Measurements from ENCODE around the gene SSU72. TPM values are rescaled to one million over a fixed set of nuclear protein-coding genes. Genes with fewer than 3 reads are reported as not detected.
"Not testable (repeated sequence)": the region's sequence is repeated elsewhere in the genome, so short reads cannot be mapped to it uniquely, and the experiment has no call there.

SSU72 gene
- total RNA-seq, 4 donors from 2014 or later, result 102 to 115 (median 109) TPM

DNA sequence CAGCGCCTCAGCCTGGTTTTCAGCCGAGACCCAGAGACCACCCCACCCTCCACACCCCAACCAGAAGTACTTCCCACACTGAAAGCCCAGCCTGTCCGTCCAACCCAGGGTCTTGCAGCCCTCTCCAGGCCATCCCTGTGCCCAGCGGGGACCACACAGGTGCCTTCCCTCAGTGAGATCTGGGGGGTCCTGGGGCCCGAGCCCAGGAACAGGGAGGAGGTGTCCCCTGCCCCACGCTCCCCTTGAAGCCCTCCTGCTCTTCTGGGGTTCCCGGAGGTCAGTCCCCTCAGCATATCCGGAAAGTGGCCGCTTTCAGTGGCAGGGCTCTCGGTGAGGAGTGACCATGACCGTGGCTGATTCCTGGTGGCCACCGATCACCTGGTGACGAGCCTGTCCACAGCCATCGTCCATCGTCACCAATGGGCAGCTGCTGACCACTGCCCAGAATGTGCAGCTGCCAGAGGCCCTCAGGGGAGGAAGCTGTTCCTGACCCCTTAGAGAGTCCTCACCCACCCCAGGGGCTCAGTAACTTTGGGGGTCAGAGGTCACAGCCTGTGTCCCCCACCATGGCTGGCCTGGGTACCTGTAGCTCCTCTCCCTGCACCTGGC is 37.6 kb downstream of the SSU72 start:
- no peaks in the 10 kb centered on the region for H3K27me3 ChIP-seq
- no peak for DNase-seq (ENCODE audit: low spot score in 2 of 2)
- H3K36me3 ChIP-seq, result peaks cover 18% of the 10 kb centered on the region
- TF ChIP-seq POLR2AphosphoS5 (IDR thresholded peaks at IDR 0.05), result no peak
- no peak overlapping the region for H3K4me3 ChIP-seq
- H3K27ac ChIP-seq, result no peak overlapping the region
- no peaks in the 10 kb centered on the region for H3K9me3 ChIP-seq
- peaks cover 23% of the 10 kb centered on the region for H3K4me1 ChIP-seq
- WGBS, result 89% methylated on average over 15 of the region's 15 CpGs

DNA sequence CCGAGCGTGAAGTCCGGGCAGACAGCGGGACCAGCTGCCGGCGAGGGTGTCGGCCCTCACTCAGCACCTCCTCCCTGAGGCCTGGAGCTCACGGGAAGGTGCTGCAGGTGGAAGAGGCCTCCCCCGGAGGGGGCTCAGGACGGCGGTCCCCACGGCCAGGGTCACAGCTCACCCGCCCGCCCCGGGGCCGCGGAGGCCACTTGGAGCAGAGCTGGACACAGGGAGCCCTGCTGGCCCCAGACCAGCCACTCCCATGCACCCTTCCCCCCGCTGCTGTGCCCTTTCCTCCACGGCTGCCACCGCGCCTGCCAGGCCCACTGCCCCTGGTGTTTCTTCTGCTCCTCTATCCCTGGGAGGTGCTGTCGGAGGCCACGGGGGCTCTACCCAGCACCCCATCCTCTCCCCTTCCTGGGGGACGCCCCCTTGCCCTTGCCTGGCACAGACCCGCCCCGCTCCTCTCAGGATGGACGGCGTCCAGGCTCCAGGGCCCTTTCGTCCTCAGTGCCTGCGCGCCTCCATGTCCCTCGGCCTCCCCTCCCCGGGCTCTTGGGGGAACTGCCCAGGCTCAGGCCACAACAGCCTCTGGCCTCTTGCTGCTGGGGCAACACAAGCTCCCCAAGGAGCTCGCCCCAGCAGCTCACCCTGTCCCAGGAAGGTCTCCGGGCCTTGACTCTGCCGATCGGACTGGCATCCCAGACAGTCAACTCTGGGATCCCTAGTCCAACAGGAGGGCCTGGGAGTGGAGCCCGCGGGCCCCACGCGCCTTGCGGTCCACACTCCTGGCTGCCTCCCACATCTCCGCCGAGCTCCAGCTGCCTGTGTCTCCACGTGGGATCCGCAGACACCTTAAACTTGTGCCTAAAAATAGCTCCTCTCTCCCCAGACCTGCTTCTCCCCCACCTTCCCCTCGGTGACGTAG is 38.4 kb downstream of the SSU72 start:
- Histone ChIP-seq H3K9me3 (peaks cover 4% of the 10 kb centered on the region), H3K36me3 (peaks cover 11% of the 10 kb centered on the region), H3K4me3 (no peak overlapping the region), H3K4me1 (peaks cover 23% of the 10 kb centered on the region), H3K27ac (no peak overlapping the region), H3K27me3 (no peaks in the 10 kb centered on the region)
- WGBS, result 83% methylated on average over 38 of the region's 48 CpGs
- DNase-seq (ENCODE audit: low spot score in 2 of 2), result no peak
- TF ChIP-seq POLR2A (IDR thresholded peaks at IDR 0.05) (no peak), POLR2AphosphoS5 (IDR thresholded peaks at IDR 0.05) (no peak), EP300 (IDR thresholded peaks at IDR 0.05) (no peak)
- TF ChIP-seq, protein P1, sequence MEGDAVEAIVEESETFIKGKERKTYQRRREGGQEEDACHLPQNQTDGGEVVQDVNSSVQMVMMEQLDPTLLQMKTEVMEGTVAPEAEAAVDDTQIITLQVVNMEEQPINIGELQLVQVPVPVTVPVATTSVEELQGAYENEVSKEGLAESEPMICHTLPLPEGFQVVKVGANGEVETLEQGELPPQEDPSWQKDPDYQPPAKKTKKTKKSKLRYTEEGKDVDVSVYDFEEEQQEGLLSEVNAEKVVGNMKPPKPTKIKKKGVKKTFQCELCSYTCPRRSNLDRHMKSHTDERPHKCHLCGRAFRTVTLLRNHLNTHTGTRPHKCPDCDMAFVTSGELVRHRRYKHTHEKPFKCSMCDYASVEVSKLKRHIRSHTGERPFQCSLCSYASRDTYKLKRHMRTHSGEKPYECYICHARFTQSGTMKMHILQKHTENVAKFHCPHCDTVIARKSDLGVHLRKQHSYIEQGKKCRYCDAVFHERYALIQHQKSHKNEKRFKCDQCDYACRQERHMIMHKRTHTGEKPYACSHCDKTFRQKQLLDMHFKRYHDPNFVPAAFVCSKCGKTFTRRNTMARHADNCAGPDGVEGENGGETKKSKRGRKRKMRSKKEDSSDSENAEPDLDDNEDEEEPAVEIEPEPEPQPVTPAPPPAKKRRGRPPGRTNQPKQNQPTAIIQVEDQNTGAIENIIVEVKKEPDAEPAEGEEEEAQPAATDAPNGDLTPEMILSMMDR (IDR thresholded peaks at IDR 0.05), result no peak

DNA sequence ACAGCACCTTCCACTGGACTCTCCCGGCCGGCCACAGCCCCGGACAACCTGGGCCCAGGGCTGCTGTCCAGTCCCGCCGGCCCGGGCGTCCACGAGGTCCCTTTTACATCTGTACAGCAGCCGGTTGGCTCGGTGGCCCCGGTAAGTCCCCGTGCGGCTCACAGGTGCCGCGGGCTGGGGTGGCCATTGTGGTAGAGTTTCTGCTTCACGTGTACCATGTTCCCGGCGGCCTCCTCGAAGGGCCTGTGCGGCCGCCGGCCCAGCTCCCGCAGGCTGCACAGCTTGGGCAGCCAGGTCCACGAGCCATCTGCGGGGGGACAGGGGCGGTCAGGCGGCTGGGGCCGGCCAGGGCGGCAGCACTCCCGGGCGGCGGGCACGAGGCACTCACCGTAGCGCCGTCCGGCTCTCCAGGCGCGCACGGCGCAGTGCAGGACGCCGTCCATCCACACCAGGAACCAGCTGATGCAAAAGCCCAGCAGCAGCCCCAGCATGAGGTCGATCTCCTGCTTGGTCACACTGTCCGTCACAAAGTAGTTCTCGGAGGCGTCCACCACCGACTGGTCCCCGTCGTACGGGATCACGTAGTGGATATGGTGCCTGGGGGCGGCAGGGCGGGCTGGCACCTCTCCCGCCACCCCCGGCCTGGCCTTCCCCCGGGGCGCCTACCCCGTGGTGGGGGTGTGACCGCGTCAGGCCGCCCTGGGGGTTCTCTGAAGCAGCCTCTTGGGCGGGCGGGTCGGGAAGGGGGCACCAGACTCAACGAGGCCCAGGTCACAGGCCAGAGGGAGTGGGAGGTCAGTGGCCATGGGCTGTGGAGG is 39.3 kb downstream of the SSU72 start:
- TF ChIP-seq, protein P1 (IDR thresholded peaks at IDR 0.05), result no peak
- no peak for TF ChIP-seq POLR2A (IDR thresholded peaks at IDR 0.05)
- no peak for TF ChIP-seq EP300 (IDR thresholded peaks at IDR 0.05)
- TF ChIP-seq POLR2AphosphoS5 (IDR thresholded peaks at IDR 0.05), result no peak
- Histone ChIP-seq H3K27me3 (no peaks in the 10 kb centered on the region), H3K27ac (no peak overlapping the region), H3K4me1 (peaks cover 15% of the 10 kb centered on the region), H3K4me3 (no peak overlapping the region), H3K9me3 (peaks cover 4% of the 10 kb centered on the region), H3K36me3 (peaks cover 8% of the 10 kb centered on the region)
- WGBS, result 85% methylated on average over 13 of the region's 66 CpGs
- DNase-seq (ENCODE audit: low spot score in 2 of 2), result no peak

DNA sequence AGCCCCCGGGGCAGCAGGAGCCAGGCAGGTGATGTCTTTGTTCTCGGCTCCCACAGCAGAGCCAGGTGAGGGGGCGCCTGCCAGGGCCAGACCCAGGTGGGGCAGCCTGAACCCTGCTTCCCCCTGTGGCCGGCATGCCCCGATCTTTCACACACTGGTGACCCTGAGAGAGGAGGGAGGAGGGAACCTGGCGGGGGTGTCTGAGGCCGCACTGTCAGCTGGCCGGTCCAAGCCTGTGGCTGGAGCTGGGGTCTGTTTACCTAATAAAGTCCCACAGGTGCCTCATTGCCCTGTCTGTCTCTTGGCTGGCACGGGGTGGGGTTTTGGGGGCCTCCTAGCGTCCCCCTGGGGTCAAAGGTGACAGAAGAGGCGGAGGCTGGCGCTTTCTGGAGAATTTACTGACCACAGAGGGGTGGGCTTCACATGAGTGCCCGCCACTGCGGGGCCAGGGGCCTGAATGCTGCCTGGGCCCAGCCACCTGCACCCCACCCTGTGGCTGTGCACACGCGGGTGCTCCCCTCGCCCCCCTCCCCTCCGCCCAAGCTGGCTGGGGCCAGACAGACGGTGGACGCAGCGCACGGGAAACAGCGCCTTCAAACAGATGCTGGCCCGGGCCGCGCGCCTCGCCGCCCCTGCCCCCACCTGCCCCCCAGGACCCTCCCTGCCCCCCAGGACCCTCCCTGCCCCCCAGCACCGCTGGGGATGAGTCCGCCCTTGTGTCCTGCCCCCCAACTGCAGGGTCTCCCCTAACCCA is 40.1 kb downstream of the SSU72 start:
- peaks cover 4% of the 10 kb centered on the region for H3K9me3 ChIP-seq
- WGBS, result 92% methylated on average over 22 of the region's 31 CpGs
- TF ChIP-seq EP300 (IDR thresholded peaks at IDR 0.05) (no peak), POLR2AphosphoS5 (IDR thresholded peaks at IDR 0.05) (no peak), POLR2A (IDR thresholded peaks at IDR 0.05) (no peak)
- TF ChIP-seq, protein P1 (IDR thresholded peaks at IDR 0.05), result no peak
- H3K4me3 ChIP-seq, result no peak overlapping the region
- H3K4me1 ChIP-seq, result peaks cover 8% of the 10 kb centered on the region
- peaks cover 15% of the 10 kb centered on the region for H3K36me3 ChIP-seq
- no peak overlapping the region for H3K27ac ChIP-seq
- no peaks in the 10 kb centered on the region for H3K27me3 ChIP-seq
- DNase-seq (ENCODE audit: low spot score in 2 of 2), result no peak

DNA sequence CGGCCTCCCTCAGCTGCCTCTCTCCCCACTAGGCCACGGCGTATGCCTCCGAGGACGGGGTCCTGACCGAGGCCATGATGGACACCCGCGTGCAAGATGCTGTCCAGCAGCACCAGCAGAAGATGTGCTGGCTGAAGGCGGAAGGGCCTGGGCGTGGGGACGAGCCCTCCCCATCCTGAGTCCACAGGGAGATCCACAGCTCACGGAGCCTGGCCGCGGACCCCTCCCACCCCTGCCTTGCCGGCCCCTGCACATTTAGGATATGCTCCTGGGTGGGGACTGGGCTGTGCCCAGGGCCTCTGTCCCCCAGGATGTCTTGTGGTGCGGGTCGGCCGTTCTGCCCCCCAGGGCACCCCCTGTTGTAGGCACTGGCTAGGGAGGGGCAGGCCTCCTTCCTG is 40.8 kb downstream of the SSU72 start:
- 100% methylated on average over 2 of the region's 18 CpGs for WGBS
- not testable (repeated sequence) for H3K4me1 ChIP-seq; DNase-seq (ENCODE audit: low spot score in 2 of 2); H3K27me3 ChIP-seq; H3K27ac ChIP-seq; H3K9me3 ChIP-seq; H3K4me3 ChIP-seq
- H3K36me3 ChIP-seq, result peaks cover 20% of the 10 kb centered on the region

DNA sequence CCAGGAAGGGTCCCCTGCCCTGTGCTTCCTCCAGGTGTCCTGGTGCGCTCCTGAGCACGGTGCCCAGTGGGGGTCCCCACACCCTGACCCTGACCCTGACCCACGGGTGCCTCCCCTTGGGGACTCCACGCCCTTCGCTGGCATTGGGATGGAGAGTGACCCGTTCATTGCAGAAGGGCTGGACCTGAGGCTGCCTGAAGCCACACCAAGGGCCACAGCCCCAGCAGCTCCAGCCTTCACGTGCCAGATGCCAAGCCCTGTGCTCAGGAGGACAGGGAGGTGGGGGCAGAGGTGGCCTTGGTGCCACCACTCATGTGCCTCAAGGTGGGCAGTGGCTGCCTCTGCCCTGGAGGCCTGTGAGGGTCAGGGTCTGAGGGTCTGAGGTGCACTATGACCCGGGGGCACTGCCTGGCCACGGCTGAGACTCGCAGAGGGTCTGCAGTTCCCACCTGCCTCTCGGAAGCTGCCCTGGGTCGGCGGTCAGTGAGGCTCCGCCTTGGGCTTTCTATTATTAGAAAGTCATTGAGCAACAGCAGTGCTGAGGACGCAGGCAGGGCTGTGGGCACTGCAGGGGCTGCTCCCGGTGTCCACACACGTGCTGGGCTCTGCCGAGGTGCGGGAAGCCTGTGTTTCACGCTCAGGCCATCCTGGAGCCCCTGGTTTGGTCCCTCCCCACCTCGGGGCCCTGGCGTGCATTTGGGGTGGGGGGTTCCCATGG is 41.3 kb downstream of the SSU72 start:
- not testable (repeated sequence) for H3K27me3 ChIP-seq; DNase-seq (ENCODE audit: low spot score in 2 of 2); H3K9me3 ChIP-seq; H3K27ac ChIP-seq; H3K4me1 ChIP-seq; H3K4me3 ChIP-seq
- 88% methylated on average over 4 of the region's 22 CpGs for WGBS
- H3K36me3 ChIP-seq, result peaks cover 26% of the 10 kb centered on the region
